ENCODE results near the gene NCAPG2. TPM values are rescaled to one million over a fixed set of nuclear protein-coding genes. Genes with fewer than 3 reads are reported as not detected.

NCAPG2 gene
- total and polyA plus RNA-seq, 2 experiments from 2014 or later, result 38.7 to 91.2 TPM

GRCh38 chr7:158733775-158734494 lies 29.3 kb upstream of the NCAPG2 start:
- no peak for TF ChIP-seq NANOG (IDR thresholded peaks at IDR 0.05; ENCODE audit: borderline replicate concordance)
- peak; percentile 39 to 54 for TF ChIP-seq CTCF (conservative IDR thresholded peaks at IDR 0.05; ENCODE audit: low read depth in 2 of 2)
- Mint-ChIP-seq H3K9me3 (no peaks in the 10 kb centered on the region), H3K27me3 (ENCODE audit: insufficient read depth, low read depth, poor library complexity) (no peaks in the 10 kb centered on the region), H3K4me1 (peaks cover 30% of the 10 kb centered on the region), H3K36me3 (ENCODE audit: low read depth) (peaks cover 30% of the 10 kb centered on the region), H3K27ac (no peak overlapping the region), H3K4me3 (no peak overlapping the region)
- no peak overlapping the region for H3K4me3 ChIP-seq
- 0 out of 2 replicates have a peak, but pooled peaks cover 4% of the 10 kb centered on the region for H3F3A ChIP-seq (replicated peaks; ENCODE audit: low read depth)
- H3K79me2 ChIP-seq (replicated peaks; ENCODE audit: insufficient read depth), result no peaks in the 10 kb centered on the region
- ATAC-seq, result peak; percentile 27; the same call in 2 of the 3 replicates
- no peaks in the 10 kb centered on the region for H3K36me3 ChIP-seq (ENCODE audit: insufficient read depth)
- no peaks in the 10 kb centered on the region for H3K27me3 ChIP-seq (ENCODE audit: insufficient read depth)
- H4K20me1 ChIP-seq (replicated peaks; ENCODE audit: insufficient read depth), result no peaks in the 10 kb centered on the region; the same call in 1 of the 2 replicates
- peaks cover 9% of the 10 kb centered on the region for H3K4me1 ChIP-seq (ENCODE audit: insufficient read depth)
- peak; percentile 47 for DNase-seq (ENCODE audit: low spot score)
- H2AFZ ChIP-seq, result no peak overlapping the region
- no peaks in the 10 kb centered on the region for H3K9me2 ChIP-seq (ENCODE audit: insufficient read depth)
- no peak overlapping the region for H3K27ac ChIP-seq (ENCODE audit: low read depth)
- no peak overlapping the region for H3K4me2 ChIP-seq

GRCh38 chr7:158733220-158733519 lies 28.6 kb upstream of the NCAPG2 start:
- no peak for ATAC-seq
- H3K36me3 Mint-ChIP-seq (ENCODE audit: low read depth), result peaks cover 23% of the 10 kb centered on the region

DNA sequence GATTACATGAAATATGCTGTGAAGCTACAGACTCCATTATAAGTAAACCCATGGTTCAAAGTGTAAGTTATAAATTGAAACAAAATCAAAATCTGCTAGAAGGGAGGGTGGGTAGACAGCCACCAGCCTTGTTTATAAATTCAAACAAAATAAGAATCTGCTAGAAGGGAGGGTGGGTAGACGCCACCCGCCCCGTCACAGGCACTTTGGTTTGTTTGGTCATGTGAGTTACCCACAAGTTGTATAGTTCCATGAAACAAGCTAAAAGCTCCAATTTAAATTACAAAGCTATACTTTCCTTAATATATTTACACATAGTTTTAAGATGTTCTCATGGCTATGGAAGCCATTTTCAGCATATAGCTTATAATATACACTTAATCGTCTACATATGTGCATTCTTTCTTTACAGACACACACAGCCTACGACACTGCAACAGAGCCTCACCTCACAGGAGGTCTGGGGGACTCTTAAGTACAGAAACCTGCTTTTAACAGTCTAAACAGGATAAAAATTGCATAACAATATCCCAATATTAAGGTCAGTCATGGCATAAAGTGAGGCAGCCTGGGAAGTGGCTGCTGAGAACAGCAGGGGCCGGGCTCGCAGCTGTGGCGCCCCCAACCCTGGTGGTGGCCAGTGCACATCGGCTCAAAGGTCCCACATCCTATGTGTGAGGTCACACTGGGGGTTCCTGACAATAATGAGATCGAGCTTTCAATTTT lies 28.1 kb upstream of the NCAPG2 start:
- Histone ChIP-seq H3K9me2 (ENCODE audit: insufficient read depth) (0 out of 2 replicates have a peak, but pooled peaks cover 4% of the 10 kb centered on the region), H3K4me2 (no peak overlapping the region), H3K27ac (ENCODE audit: low read depth) (no peak overlapping the region), H3K4me3 (no peak overlapping the region), H3K36me3 (ENCODE audit: insufficient read depth) (no peaks in the 10 kb centered on the region), H3K27me3 (ENCODE audit: insufficient read depth) (no peaks in the 10 kb centered on the region), H3K79me2 (replicated peaks; ENCODE audit: insufficient read depth) (no peaks in the 10 kb centered on the region), H4K20me1 (replicated peaks; ENCODE audit: insufficient read depth) (no peaks in the 10 kb centered on the region; the same call in 1 of the 2 replicates), H2AFZ (no peak overlapping the region), H3K4me1 (ENCODE audit: insufficient read depth) (peaks cover 9% of the 10 kb centered on the region), H3F3A (replicated peaks; ENCODE audit: low read depth) (0 out of 2 replicates have a peak, but pooled peaks cover 4% of the 10 kb centered on the region)
- Mint-ChIP-seq H3K4me3 (no peak overlapping the region), H3K27ac (no peak overlapping the region), H3K27me3 (ENCODE audit: insufficient read depth, low read depth, poor library complexity) (peaks cover 8% of the 10 kb centered on the region), H3K4me1 (peaks cover 34% of the 10 kb centered on the region), H3K9me3 (no peaks in the 10 kb centered on the region), H3K36me3 (ENCODE audit: low read depth) (peaks cover 22% of the 10 kb centered on the region)
- peak; percentile 79 for ATAC-seq
- TF ChIP-seq STAT1 (IDR thresholded peaks at IDR 0.05; ENCODE audit: unreplicated experiment) (no peak), CTCF (conservative IDR thresholded peaks at IDR 0.05; ENCODE audit: low read depth in 2 of 2) (peak; percentile 47 to 48), EZH2phosphoT487 (IDR thresholded peaks at IDR 0.05; ENCODE audit: unreplicated experiment) (no peak)
- peak; percentile 58 for DNase-seq (ENCODE audit: low spot score)

More at GRCh38 chr7:158733220-158733519, 28.6 kb upstream of the NCAPG2 start:
- H3K9me2 ChIP-seq (ENCODE audit: insufficient read depth), result 0 out of 2 replicates have a peak, but pooled peaks cover 4% of the 10 kb centered on the region
- no peaks in the 10 kb centered on the region for H3K27me3 ChIP-seq (ENCODE audit: insufficient read depth)
- H4K20me1 ChIP-seq (replicated peaks; ENCODE audit: insufficient read depth), result no peaks in the 10 kb centered on the region; the same call in 1 of the 2 replicates
- no peaks in the 10 kb centered on the region for H3K36me3 ChIP-seq (ENCODE audit: insufficient read depth)
- no peak overlapping the region for H3K4me2 ChIP-seq
- H3K79me2 ChIP-seq (replicated peaks; ENCODE audit: insufficient read depth), result no peaks in the 10 kb centered on the region
- Mint-ChIP-seq H3K4me3 (no peak overlapping the region), H3K9me3 (no peaks in the 10 kb centered on the region), H3K27me3 (ENCODE audit: insufficient read depth, low read depth, poor library complexity) (peaks cover 5% of the 10 kb centered on the region), H3K27ac (no peak overlapping the region), H3K4me1 (peaks cover 34% of the 10 kb centered on the region)
- H2AFZ ChIP-seq, result no peak overlapping the region
- 0 out of 2 replicates have a peak, but pooled peaks cover 4% of the 10 kb centered on the region for H3F3A ChIP-seq (replicated peaks; ENCODE audit: low read depth)
- no peak for DNase-seq (ENCODE audit: low spot score)
- H3K4me1 ChIP-seq (ENCODE audit: insufficient read depth), result peaks cover 9% of the 10 kb centered on the region
- TF ChIP-seq JUNB (IDR thresholded peaks at IDR 0.05; ENCODE audit: unreplicated experiment), result no peak
- no peak overlapping the region for H3K4me3 ChIP-seq
- H3K27ac ChIP-seq (ENCODE audit: low read depth), result no peak overlapping the region

Data from GM23338 (cell line).